IPS-NIHi7 (cell line): ENCODE data around the gene PCMT1.

ENCODE experiments used
- DNase-seq: peaks from one replicate; pipeline ENCODE4 v3.0.0; 2012; ENCODE audit warnings: mixed read lengths; ENCODE audit errors: extremely low spot score

Gene PCMT1

GRCh38 chr6:149855040-149855654, 105.6 kb downstream of the PCMT1 start:
- DNase-seq = no peak

DNA sequence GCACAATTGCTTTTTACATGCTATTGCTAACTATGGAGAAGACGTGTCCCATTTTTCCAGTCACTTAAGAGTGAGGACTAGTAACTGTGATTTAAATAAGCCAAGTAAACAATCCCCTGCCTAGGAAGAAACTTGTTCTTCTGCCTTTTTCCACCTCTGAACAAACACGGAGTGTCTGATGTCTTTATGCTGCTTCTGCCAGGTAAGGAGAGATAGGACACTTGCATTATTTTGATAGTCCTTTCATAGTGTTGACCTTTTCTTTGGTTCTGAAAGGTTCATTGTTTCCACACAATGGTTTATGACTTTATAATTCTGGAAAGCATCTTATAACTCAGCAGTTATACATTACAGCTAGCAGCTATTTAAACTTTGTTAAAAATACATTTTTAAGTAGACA, 106.2 kb downstream of the PCMT1 start:
- no peak for DNase-seq

DNA sequence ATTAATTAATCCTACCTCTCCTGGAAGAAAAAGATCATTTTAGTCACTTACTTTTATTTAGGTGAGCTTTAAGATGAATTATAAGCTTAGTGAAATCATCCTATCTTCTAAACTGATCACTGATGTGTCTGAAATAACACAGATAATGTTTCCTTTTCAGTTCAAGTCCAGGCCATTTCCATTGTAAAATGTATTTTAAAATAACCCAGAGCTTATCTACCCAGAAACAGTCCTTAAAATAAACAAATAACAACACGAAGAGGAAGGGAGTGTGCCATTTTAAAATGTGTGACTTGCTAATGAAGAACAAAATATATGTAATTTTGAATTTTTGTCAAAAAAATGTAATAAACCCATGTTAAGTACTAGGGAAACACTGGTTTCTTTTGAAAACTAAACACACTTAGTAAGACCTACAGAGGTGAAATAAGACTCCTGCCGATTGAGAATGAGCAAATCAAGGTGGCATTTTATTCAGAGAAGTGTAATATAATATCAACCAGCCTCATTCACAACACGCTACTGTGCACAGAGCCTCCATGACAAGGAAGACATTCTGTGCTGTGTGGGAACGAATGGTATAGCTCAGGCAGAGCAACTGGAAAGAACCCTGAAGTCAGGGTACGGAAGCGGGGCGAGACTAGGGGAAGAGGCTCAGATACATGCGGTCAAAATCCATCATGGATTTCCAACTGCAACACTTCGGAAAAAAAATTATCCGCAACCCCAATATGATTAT, 106.9 kb downstream of the PCMT1 start:
- DNase-seq = no peak

GRCh38 chr6:149857541-149857940, 108.0 kb downstream of the PCMT1 start:
- no peak for DNase-seq

DNA sequence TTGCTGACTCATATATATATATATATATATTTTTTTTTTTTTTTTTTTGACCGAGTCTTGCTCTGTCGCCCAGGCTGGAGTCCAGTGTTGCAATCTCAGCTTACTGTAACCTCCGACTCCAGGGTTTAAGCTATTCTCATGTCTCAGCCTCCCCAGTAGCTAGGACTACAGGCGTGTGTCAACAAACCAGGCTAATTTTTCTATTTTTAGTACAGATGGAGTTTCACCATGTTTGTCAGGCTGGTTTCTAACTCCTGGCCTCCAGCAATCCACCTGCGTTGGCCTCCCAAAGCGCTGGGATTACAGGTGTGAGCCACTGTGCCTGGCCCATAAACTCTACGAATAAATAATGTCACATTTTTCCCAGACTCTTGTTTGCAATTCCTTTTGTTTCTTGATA, 109.8 kb downstream of the PCMT1 start:
- DNase-seq = no peak

DNA sequence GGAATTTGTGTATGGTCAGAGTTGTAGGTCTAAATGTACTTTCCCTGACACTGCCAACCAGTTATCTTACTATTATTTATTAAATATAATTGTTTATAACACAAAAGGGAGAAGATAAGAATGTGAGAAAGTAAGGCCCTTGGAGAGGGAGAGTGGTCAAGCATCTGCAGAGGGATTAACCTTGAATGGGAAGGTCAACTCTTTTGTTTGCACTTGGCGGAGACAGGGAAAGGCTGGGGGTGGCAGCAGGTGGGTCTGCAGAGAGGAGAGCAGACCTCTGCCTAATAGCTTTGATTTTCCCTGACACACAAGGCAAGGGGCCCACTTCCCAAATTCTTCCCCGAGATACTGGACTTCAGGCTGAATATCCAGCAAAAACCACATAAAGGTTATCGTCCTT, 110.4 kb downstream of the PCMT1 start:
- DNase-seq = no peak

GRCh38 chr6:149860513-149860833, 110.9 kb downstream of the PCMT1 start:
- DNase-seq = no peak
